HepG2 (cell line): ENCODE measurements around the gene MTFP1. TPM values are rescaled to one million over a fixed set of nuclear protein-coding genes. Genes with fewer than 3 reads are reported as not detected.

Experiments used
- ARID2 ChIP-seq: sonication (generic); formaldehyde crosslinking; IDR thresholded peaks from 2 replicates; pipeline ENCODE4 v1.8.1; 2022; ENCODE audit warnings: mild to moderate bottlenecking, missing genetic modification reagents, borderline replicate concordance
- BHLHE40 ChIP-seq: IDR thresholded peaks from 2 replicates; pipeline ENCODE4 v1.6.1; 2011; ENCODE audit warnings: low read length, improper control_type of control experiment
- TBX3 ChIP-seq: fragments of 450-650 bp; IDR thresholded peaks from 2 replicates; pipeline ENCODE4 v1.6.1; 2017; ENCODE audit warnings: antibody characterized with exemption, mild to moderate bottlenecking, inconsistent platforms, borderline replicate concordance
- TCF7 ChIP-seq: sonication (generic); IDR thresholded peaks from 2 replicates; pipeline ENCODE4 v1.6.1; 2016; ENCODE audit warnings: antibody characterized with exemption, low read depth
- ZNF12 ChIP-seq: sonication (generic); formaldehyde crosslinking; IDR thresholded peaks from 2 replicates; pipeline ENCODE4 v1.5.0; 2020; ENCODE audit warnings: missing genetic modification reagents
- ZNF335 ChIP-seq: sonication (generic); formaldehyde crosslinking; IDR thresholded peaks from 2 replicates; pipeline ENCODE4 v1.4.0; 2020; ENCODE audit warnings: missing genetic modification reagents
- ZSCAN22 ChIP-seq: sonication (generic); formaldehyde crosslinking; IDR thresholded peaks from 2 replicates; pipeline ENCODE4 v1.4.0; 2020; ENCODE audit warnings: mild to moderate bottlenecking, missing genetic modification reagents
- polyA plus RNA-seq, 8 experiments: library from polyadenylated mRNA; depleted of rRNA in 3 of 8; stranded (reverse) in 7 of 8; unstranded in 1 of 8; fragments of >200 nt; fragmentation: Illumina TruSeq in 4 of 8; extraction: Trizol in 4 of 8; gene quantifications; 2 replicates each; pipeline versions ENCODE4 v1.2.1 to v1.2.3, GENCODE V29; 2011 to 2016; ENCODE audit warnings: low read depth in 4 of 8, missing spikeins in 1 of 8, mixed read lengths in 1 of 8; ENCODE audit not compliant: insufficient read depth in 1 of 8
- total RNA-seq, 5 experiments: library from RNA; depleted of rRNA; stranded (reverse); fragments of >200 nt; fragmentation: Illumina TruSeq; extraction: Trizol; gene quantifications; 2 replicates each; pipeline ENCODE4 v1.2.3, GENCODE V29; 2016; ENCODE audit warnings: low read depth in 1 of 5
- TF ChIP-seq, protein P1 (sequence below), 2 experiments: fragments of 450-650 bp in 1 of 2; sonication (generic) in 1 of 2; formaldehyde crosslinking in 1 of 2; IDR thresholded peaks; 2 replicates each; pipeline versions ENCODE4 v1.6.1 to v1.8.0; 2016 to 2022; ENCODE audit warnings: antibody characterized with exemption in 1 of 2, mild to moderate bottlenecking in 1 of 2, missing genetic modification reagents in 1 of 2
- TF ChIP-seq, protein P2 (sequence below): sonication (generic); formaldehyde crosslinking; IDR thresholded peaks from 2 replicates; pipeline ENCODE4 v1.5.0; 2020; ENCODE audit warnings: missing genetic modification reagents
- TF ChIP-seq, protein P3 (sequence below): IDR thresholded peaks from 2 replicates; pipeline ENCODE4 v1.6.1; 2016; ENCODE audit warnings: mild to moderate bottlenecking
- TF ChIP-seq, protein P4 (sequence below), 2 experiments: sonication (generic) in 1 of 2; formaldehyde crosslinking in 1 of 2; IDR thresholded peaks; 2 replicates each; pipeline versions ENCODE4 v1.4.0 to v1.6.1; 2018 to 2020; ENCODE audit warnings: missing genetic modification reagents in 2 of 2, borderline replicate concordance in 1 of 2, low read depth in 1 of 2, mild to moderate bottlenecking in 1 of 2, missing biosample characterization in 1 of 2
- TF ChIP-seq, protein P5 (sequence below): sonication (generic); formaldehyde crosslinking; IDR thresholded peaks from 2 replicates; pipeline ENCODE4 v1.5.0; 2020; ENCODE audit warnings: mild to moderate bottlenecking, missing genetic modification reagents

Gene MTFP1
- total and polyA plus RNA-seq, 2 of the 13 experiments (the other 11 are each of a cell fraction or from before 2014, with no cell fraction given) = 29.5 to 45.6 TPM

DNA sequence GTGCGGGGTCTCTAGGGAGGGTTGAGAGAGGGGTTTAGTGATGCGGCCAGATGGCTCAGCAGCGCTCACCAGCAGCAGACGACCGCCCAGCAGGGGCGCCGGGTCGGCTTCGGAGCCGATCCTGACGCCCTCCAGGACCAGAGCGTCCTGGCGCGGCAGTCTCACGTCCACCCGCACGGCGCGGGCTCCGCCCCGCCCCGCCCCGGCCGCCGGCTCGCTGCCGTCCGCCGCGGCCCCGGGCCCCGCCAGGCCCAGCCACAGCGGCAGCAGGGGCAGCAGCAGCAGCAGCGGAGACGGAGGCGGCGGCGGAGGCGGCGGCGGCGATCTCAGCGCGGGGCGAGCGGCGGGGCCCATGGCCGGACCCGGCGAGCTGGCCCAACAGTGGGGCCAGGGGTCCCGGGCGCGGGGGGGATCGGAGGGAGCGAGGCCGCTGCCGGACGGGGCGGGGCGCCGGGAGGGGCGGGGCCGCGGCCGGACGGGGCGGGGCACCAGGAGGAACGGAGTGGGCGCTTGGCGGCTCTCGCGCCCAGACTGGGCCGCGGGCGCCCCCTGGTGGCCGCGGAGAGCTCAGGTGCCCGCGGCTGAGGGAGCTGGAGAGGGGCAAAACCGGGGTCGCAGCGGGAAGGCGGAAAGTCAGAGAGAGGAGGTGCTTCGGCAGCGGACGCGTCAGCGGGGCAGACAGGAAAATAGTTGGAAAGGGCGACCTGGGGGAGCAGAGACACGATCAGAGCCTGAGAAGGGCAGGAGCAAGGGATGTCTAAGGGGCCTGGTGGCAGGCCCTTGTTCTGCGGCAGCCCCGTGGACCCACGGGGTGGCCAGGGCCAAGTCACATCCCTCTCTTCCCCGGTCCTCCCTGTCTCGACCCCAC is 38.4 kb upstream of the MTFP1 start, which contains the start of gene RNF215 (continued):
- TF ChIP-seq, protein P1, sequence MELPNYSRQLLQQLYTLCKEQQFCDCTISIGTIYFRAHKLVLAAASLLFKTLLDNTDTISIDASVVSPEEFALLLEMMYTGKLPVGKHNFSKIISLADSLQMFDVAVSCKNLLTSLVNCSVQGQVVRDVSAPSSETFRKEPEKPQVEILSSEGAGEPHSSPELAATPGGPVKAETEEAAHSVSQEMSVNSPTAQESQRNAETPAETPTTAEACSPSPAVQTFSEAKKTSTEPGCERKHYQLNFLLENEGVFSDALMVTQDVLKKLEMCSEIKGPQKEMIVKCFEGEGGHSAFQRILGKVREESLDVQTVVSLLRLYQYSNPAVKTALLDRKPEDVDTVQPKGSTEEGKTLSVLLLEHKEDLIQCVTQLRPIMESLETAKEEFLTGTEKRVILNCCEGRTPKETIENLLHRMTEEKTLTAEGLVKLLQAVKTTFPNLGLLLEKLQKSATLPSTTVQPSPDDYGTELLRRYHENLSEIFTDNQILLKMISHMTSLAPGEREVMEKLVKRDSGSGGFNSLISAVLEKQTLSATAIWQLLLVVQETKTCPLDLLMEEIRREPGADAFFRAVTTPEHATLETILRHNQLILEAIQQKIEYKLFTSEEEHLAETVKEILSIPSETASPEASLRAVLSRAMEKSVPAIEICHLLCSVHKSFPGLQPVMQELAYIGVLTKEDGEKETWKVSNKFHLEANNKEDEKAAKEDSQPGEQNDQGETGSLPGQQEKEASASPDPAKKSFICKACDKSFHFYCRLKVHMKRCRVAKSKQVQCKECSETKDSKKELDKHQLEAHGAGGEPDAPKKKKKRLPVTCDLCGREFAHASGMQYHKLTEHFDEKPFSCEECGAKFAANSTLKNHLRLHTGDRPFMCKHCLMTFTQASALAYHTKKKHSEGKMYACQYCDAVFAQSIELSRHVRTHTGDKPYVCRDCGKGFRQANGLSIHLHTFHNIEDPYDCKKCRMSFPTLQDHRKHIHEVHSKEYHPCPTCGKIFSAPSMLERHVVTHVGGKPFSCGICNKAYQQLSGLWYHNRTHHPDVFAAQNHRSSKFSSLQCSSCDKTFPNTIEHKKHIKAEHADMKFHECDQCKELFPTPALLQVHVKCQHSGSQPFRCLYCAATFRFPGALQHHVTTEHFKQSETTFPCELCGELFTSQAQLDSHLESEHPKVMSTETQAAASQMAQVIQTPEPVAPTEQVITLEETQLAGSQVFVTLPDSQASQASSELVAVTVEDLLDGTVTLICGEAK (IDR thresholded peaks at IDR 0.05) = no peak
- TF ChIP-seq, protein P1 (CRISPR knock-in tag; IDR thresholded peaks at IDR 0.05) = no peak
- TF ChIP-seq, protein P2, sequence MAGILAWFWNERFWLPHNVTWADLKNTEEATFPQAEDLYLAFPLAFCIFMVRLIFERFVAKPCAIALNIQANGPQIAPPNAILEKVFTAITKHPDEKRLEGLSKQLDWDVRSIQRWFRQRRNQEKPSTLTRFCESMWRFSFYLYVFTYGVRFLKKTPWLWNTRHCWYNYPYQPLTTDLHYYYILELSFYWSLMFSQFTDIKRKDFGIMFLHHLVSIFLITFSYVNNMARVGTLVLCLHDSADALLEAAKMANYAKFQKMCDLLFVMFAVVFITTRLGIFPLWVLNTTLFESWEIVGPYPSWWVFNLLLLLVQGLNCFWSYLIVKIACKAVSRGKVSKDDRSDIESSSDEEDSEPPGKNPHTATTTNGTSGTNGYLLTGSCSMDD (CRISPR knock-in tag) = no peak
- TF ChIP-seq TBX3 (no peak), ZNF335 (CRISPR knock-in tag) (no peak; the same call in 1 of the 2 replicates), TCF7 (no peak), ARID2 (CRISPR knock-in tag) (no peak), ZSCAN22 (CRISPR knock-in tag) (peak; percentile 69; the same call in 1 of the 2 replicates), ZNF12 (no peak), BHLHE40 (no peak)
- TF ChIP-seq, protein P3, sequence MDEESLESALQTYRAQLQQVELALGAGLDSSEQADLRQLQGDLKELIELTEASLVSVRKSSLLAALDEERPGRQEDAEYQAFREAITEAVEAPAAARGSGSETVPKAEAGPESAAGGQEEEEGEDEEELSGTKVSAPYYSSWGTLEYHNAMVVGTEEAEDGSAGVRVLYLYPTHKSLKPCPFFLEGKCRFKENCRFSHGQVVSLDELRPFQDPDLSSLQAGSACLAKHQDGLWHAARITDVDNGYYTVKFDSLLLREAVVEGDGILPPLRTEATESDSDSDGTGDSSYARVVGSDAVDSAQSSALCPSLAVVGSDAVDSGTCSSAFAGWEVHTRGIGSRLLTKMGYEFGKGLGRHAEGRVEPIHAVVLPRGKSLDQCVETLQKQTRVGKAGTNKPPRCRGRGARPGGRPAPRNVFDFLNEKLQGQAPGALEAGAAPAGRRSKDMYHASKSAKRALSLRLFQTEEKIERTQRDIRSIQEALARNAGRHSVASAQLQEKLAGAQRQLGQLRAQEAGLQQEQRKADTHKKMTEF (CRISPR knock-in tag) = 0 out of 2 replicates have a peak, but pooled peaks have one; percentile 25
- TF ChIP-seq, protein P4, sequence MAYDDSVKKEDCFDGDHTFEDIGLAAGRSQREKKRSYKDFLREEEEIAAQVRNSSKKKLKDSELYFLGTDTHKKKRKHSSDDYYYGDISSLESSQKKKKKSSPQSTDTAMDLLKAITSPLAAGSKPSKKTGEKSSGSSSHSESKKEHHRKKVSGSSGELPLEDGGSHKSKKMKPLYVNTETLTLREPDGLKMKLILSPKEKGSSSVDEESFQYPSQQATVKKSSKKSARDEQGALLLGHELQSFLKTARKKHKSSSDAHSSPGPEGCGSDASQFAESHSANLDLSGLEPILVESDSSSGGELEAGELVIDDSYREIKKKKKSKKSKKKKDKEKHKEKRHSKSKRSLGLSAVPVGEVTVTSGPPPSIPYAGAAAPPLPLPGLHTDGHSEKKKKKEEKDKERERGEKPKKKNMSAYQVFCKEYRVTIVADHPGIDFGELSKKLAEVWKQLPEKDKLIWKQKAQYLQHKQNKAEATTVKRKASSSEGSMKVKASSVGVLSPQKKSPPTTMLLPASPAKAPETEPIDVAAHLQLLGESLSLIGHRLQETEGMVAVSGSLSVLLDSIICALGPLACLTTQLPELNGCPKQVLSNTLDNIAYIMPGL (CRISPR knock-in tag; IDR thresholded peaks at IDR 0.05; ENCODE audit: borderline replicate concordance in 1 of 2, low read depth in 1 of 2) = peak; percentile 46 to 47; a peak in 2 of 4 replicates
- TF ChIP-seq, protein P5, sequence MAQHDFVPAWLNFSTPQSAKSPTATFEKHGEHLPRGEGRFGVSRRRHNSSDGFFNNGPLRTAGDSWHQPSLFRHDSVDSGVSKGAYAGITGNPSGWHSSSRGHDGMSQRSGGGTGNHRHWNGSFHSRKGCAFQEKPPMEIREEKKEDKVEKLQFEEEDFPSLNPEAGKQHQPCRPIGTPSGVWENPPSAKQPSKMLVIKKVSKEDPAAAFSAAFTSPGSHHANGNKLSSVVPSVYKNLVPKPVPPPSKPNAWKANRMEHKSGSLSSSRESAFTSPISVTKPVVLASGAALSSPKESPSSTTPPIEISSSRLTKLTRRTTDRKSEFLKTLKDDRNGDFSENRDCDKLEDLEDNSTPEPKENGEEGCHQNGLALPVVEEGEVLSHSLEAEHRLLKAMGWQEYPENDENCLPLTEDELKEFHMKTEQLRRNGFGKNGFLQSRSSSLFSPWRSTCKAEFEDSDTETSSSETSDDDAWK (CRISPR knock-in tag) = no peak
